Measurements from ENCODE around the gene IQSEC3.

Gene IQSEC3

GRCh38 chr12:125075-125474 is 58.5 kb downstream of the IQSEC3 start (continued):
- TF ChIP-seq ZNF248 (tag by site-specific recombination; IDR thresholded peaks at IDR 0.05), result no peak
- TF ChIP-seq ZNF10 (tag by site-specific recombination; IDR thresholded peaks at IDR 0.05), result no peak
- TF ChIP-seq ZBTB7A (tag by site-specific recombination; IDR thresholded peaks at IDR 0.05; ENCODE audit: low read depth), result no peak
- no peak for TF ChIP-seq ZNF366 (tag by site-specific recombination; conservative IDR thresholded peaks at IDR 0.05)
- no peak for TF ChIP-seq ZSCAN23 (tag by site-specific recombination; IDR thresholded peaks at IDR 0.05)
- no peak for TF ChIP-seq ZNF169 (tag by site-specific recombination; IDR thresholded peaks at IDR 0.05)
- no peak for TF ChIP-seq EGR2 (tag by site-specific recombination; IDR thresholded peaks at IDR 0.05; ENCODE audit: low read depth)

- Histone ChIP-seq H3K36me3 (ENCODE audit: control insufficient read depth in 2 of 2, insufficient read depth in 1 of 2, low read length in 2 of 2) (no peaks in the 10 kb centered on the region), H3K4me1 (ENCODE audit: control insufficient read depth, insufficient read depth, low read length) (no peaks in the 10 kb centered on the region), H3K27ac (ENCODE audit: extremely low read depth, low read depth, low read length) (no peak overlapping the region), H3K4me3 (ENCODE audit: low read depth, low read length) (no peak overlapping the region), H3K9me3 (ENCODE audit: control insufficient read depth, insufficient read depth, low read depth, low read length) (no peaks in the 10 kb centered on the region)
- POLR2A ChIA-PET, result no interaction called here
- CTCF ChIA-PET, result interaction anchor here (1.2 kb wide), 1 partner anchor 64 kb away, joined by 3 read pairs; no protein-coding TSS in a partner anchor
- TF ChIP-seq ZFHX2 (tag by site-specific recombination; conservative IDR thresholded peaks at IDR 0.05) (peak; percentile 36), GLIS2 (tag by site-specific recombination; IDR thresholded peaks at IDR 0.05) (peak; percentile 37; the same call in 1 of the 2 replicates), EGR2 (tag by site-specific recombination; IDR thresholded peaks at IDR 0.05; ENCODE audit: low read depth) (peak; percentile 18; the same call in 1 of the 2 replicates), ZNF433 (tag by site-specific recombination; IDR thresholded peaks at IDR 0.05; ENCODE audit: low read depth) (no peak), ZNF837 (tag by site-specific recombination; IDR thresholded peaks at IDR 0.05) (no peak)
Measured at GRCh38 chr12:125566-125965, 59.0 kb downstream of the IQSEC3 start.

GRCh38 chr12:128079-128478 is 61.5 kb downstream of the IQSEC3 start:
- TF ChIP-seq GLIS1 (tag by site-specific recombination; IDR thresholded peaks at IDR 0.05), result no peak
- TF ChIP-seq ZNF112 (tag by site-specific recombination; IDR thresholded peaks at IDR 0.05), result no peak
- no peak for TF ChIP-seq ZNF596 (tag by site-specific recombination; IDR thresholded peaks at IDR 0.05)
- TF ChIP-seq ZNF394 (tag by site-specific recombination; IDR thresholded peaks at IDR 0.05; ENCODE audit: borderline replicate concordance), result no peak
- TF ChIP-seq ZNF292 (tag by site-specific recombination; IDR thresholded peaks at IDR 0.05; ENCODE audit: borderline replicate concordance, low read depth), result no peak
- no peak for TF ChIP-seq OSR2 (tag by site-specific recombination; IDR thresholded peaks at IDR 0.05)
- TF ChIP-seq ZNF677 (tag by site-specific recombination; IDR thresholded peaks at IDR 0.05), result no peak
- TF ChIP-seq ZNF792 (tag by site-specific recombination; IDR thresholded peaks at IDR 0.05), result no peak
- TF ChIP-seq YY1 (tag by site-specific recombination; IDR thresholded peaks at IDR 0.05), result no peak
- no peak for TF ChIP-seq ZNF114 (tag by site-specific recombination; IDR thresholded peaks at IDR 0.05)
- no peak for TF ChIP-seq PBX3 (CRISPR knock-in tag; IDR thresholded peaks at IDR 0.05)
- ChIA-PET POLR2A (no interaction called here), CTCF (no interaction called here)
- Histone ChIP-seq H3K9me3 (ENCODE audit: control insufficient read depth, insufficient read depth, low read depth, low read length) (no peaks in the 10 kb centered on the region), H3K27ac (ENCODE audit: extremely low read depth, low read depth, low read length) (no peak overlapping the region), H3K4me3 (ENCODE audit: low read depth, low read length) (no peak overlapping the region), H3K4me1 (ENCODE audit: control insufficient read depth, insufficient read depth, low read length) (no peaks in the 10 kb centered on the region), H3K36me3 (ENCODE audit: control insufficient read depth in 2 of 2, insufficient read depth in 1 of 2, low read length in 2 of 2) (no peaks in the 10 kb centered on the region)

GRCh38 chr12:129001-129400 is 62.4 kb downstream of the IQSEC3 start:
- CTCF ChIA-PET, result interaction anchor here (0.5 to 0.9 kb wide), 2 partner anchors 25 to 79 kb away, joined by 3 to 4 read pairs; no protein-coding TSS in a partner anchor
- H3K4me1 ChIP-seq (ENCODE audit: control insufficient read depth, insufficient read depth, low read length), result no peaks in the 10 kb centered on the region
- H3K9me3 ChIP-seq (ENCODE audit: control insufficient read depth, insufficient read depth, low read depth, low read length), result no peaks in the 10 kb centered on the region
- no peak overlapping the region for H3K27ac ChIP-seq (ENCODE audit: extremely low read depth, low read depth, low read length)
- POLR2A ChIA-PET, result no interaction called here
- H3K36me3 ChIP-seq (ENCODE audit: control insufficient read depth in 2 of 2, insufficient read depth in 1 of 2, low read length in 2 of 2), result no peaks in the 10 kb centered on the region
- no peak overlapping the region for H3K4me3 ChIP-seq (ENCODE audit: low read depth, low read length)
- TF ChIP-seq ATF2 (tag by site-specific recombination; IDR thresholded peaks at IDR 0.05; ENCODE audit: low read depth), result no peak
- no peak for TF ChIP-seq ZNF16 (tag by site-specific recombination; IDR thresholded peaks at IDR 0.05; ENCODE audit: low read depth)
- TF ChIP-seq ZNF266 (tag by site-specific recombination; IDR thresholded peaks at IDR 0.05; ENCODE audit: low read depth), result no peak
- TF ChIP-seq BCL6B (tag by site-specific recombination; IDR thresholded peaks at IDR 0.05), result no peak
- TF ChIP-seq ZSCAN23 (tag by site-specific recombination; IDR thresholded peaks at IDR 0.05), result no peak
- no peak for TF ChIP-seq KLF8 (tag by site-specific recombination; IDR thresholded peaks at IDR 0.05)
- no peak for TF ChIP-seq PBX3 (CRISPR knock-in tag; IDR thresholded peaks at IDR 0.05)
- TF ChIP-seq ZNF350 (tag by site-specific recombination; IDR thresholded peaks at IDR 0.05), result no peak
